NCI-H187 (cell line): ENCODE measurements around the gene GPR157.
"Not testable (repeated sequence)": the region's sequence is repeated elsewhere in the genome, so short reads cannot be mapped to it uniquely, and the experiment has no call there.

ENCODE experiments used
- DNase-seq, 2 experiments: peaks; one replicate each; lab custom pipeline; 2025; lab: John Stamatoyannopoulos, UW

The GPR157 gene, protein sequence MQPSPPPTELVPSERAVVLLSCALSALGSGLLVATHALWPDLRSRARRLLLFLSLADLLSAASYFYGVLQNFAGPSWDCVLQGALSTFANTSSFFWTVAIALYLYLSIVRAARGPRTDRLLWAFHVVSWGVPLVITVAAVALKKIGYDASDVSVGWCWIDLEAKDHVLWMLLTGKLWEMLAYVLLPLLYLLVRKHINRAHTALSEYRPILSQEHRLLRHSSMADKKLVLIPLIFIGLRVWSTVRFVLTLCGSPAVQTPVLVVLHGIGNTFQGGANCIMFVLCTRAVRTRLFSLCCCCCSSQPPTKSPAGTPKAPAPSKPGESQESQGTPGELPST

DNA sequence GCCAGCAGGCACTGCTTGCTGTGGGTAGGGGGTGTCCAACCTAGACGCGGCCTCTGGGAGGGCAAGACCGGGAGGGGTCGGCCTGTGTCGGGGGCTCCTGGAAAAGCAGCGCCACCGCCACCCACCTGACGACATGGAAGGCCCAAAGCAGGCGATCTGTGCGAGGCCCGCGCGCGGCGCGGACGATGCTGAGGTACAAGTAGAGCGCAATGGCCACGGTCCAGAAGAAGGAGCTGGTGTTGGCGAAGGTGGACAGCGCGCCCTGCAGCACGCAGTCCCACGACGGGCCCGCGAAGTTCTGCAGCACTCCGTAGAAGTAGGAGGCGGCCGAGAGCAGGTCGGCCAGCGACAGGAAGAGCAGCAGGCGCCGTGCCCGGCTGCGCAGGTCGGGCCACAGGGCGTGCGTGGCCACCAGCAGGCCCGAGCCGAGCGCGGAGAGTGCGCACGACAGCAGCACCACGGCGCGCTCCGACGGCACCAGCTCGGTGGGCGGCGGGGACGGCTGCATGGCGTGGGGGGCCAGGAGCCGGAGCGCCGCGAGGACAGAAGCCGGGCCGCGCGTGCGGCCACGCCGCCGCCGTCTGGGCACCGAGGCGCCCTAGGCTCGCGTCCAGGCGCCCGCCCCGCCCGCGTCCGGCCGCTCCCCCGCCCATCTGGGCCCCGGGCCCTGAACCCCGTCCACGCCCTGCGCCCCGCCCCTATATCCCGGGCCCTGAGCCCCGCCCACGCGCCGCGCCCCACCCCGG, at the start of gene GPR157:
TSS of gene GPR157 (minus strand) at position 583 of the 746 bp plus-strand sequence. CDS start at position 508, 75 bp downstream.
- no peak for DNase-seq

DNA sequence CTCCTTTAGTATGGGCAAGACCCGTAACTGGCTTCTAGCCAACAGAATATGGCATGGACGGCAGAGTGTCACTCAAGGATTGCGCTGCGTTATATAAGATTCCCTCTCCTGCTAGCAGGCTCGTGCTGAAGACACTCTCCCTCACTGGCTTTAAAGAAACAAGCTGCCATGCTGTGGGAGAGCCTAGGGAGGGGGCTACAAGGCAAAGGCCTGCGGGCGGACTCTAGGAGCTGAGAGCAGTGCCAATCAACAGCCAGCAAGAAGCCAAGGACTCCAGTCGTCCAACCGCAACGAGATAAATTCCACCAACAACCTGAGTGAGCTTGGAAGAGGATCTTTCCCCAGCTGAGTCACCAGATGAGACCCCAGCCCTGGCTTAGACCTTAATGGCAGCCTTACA, 45.9 kb upstream of the GPR157 start:
- no peak for DNase-seq

DNA sequence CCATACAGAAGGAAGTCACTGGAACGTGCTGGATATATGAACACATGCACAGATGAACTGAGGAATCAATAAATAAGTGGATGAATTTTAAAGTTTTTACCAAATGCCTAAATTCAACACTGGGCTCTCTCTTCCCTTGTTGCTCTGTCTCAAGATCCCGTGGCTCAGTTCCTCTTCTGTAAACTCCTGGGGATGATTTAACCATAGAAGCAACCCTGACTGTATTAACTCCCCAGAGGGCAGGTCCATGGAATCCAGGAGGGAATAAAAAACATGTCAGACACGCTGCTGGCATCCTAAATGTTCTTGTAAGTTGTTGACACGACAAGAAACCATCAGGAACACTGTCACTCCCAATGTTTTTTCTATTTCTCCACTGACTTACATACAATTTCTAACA, 45.3 kb upstream of the GPR157 start:
- DNase-seq = no peak

DNA sequence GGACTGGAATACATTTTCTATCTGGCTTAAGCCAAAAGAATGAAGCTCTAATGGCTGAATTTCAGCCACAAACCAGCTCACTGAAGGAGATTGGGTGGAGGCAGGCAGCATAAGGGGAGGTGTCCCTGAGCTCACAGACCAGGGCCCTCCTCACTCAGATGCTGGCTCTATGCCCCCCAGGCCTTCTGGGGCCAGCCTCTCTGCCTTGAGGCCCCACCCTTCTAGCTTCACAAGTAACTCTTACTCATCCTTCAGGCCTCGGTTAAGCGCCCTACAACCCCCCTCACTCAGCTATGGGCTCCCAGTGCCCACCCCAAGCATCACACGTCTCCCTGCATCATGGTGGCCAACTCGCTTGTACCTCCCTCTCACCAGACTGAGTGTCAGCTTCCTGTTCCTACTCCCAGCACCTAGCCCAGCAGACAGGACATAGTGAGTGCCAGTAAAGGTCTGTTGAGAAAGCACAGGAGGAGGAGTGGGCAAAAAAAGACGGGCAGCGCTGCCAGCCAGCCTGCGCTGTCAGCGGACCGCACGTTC, 40.8 kb upstream of the GPR157 start:
- no peak for DNase-seq

DNA sequence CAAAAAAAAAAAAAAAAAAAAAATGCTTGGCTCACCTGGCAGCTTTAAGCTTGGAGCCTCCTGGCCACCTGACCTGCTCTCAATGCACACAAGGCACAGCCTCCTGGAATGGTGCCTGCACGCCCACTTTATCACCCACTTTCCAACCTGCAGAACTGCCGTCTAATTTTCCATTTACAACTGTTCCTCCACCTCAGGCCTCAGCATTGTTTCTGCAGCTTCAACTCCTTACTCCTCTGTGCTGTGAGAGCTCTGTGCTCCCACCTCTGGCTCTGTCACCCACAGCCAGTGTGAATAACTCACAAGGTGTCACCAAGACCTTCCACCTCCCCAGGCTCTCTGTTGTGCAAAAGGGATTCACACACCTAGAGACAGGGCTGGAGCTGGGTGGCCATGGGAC, 38.7 kb upstream of the GPR157 start:
- no peak for DNase-seq

DNA sequence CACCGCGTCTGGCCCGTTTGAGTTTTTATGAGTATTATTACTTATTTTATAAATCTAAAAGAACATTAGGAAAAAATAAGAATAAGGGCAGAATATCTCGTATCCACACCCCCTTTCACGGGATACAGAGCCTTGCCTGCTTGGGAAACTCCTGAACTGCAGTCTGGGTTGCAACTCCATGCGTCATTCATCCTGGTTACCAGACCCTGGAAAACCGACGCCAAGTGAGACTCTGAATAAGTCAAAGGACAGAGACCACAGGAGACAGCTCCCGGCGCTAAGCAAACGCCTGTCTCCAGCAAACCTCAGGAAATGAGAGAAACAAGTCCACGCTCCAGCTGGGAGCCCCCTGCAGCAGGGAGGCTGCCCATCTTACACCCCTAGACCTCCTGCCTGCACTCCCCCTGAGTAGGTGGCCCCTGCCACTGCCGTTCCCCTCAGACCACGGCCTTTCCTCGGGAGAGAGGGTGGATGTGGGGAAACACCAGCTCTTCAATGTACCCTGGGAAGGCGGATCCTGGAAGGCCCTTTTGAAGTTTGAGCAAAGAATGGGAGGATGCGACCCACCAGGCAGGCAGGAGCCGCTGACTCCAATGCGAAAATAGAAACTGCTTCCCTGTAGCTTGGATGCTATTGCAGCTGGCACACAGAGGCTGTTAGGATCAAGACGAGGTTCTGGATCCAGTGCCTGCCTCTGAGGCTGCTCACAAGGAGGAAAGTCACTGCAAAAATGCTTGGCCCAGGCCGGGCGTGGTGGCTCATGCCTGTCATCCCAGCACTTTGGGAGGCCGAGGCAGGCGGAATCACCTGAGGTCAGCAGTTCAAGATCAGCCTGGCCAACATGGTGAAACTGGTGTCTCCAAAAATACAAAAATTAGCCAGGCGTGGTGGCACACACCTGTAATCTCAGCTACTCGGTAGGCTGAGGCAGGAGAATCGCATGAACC, 37.7 kb upstream of the GPR157 start:
- DNase-seq = no peak

DNA sequence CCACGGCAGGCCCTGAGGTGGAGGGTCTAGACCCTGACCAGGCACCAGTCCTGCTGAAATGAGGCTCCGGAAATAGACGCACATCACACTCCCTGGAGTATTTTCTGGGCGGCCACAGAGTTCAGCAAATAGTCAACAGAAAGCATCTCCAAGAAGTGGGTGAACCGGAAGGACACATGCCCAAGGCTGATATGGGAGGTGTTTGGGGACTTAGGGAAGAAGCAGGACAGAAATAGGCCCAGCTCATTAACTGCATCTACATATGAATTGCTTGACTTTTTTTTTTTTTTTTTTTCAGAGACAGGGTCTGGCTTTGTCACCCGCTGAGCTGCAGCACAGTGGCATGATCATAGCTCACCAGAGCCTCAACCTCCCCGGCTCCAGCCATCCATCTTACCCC, 36.5 kb upstream of the GPR157 start:
- no peak for DNase-seq

DNA sequence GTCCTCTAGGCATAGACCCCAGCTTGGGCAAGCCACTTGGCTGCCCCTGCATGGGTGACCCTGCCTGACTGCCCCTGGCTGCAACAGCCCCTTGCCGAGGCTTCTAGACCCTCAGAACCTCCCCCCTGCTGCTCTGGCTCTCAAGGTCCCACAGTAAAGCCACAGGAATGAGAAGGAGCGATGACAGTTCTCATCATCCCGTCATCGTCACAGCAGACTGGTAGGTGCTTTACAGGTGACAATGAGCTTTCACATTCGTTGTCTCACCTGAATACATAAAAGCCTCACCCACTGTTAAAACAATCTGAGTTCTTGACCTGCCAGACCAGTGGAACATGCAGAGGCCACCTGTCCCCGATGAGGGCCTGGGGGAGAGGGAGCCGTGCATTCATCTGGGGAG, 36.0 kb upstream of the GPR157 start:
- DNase-seq = no peak

DNA sequence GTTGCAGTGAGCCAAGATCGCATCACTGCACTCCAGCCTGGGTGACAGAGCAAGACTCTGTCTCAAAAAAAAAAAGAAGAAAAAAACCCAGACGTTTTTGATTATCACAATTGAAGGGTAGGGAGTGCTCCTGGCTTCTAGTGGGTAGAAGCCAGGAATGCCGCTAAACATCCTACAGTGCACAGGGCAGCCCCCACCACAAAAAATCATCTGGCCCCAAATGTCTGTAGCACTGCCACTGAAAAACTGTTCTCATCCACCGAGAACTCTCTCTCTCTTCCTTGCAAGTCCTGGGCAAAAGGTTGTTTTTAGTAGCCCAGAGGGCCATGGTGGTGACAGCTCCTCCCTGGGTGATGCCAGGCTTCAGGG, 35.6 kb upstream of the GPR157 start:
- DNase-seq = no peak

DNA sequence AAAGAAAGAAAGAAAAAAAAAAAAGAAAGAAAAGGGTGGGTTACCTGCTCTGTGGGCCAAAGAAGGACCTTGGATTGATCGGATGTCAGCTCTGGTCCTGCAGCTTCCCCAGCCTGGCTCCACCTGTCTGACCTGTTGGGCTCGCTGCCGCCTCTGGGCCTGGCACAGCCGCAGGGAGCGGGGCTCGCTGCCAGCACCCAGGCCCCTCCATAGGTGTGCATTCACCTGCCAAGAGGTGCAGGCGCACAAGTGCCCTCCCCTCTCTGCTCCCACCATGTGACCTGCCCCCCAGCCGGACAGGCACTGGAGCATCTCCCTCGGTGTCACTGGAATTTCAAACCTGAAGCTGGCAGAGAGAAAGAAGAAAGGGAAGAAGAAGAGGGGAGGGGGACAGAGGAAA, 33.1 kb upstream of the GPR157 start:
- DNase-seq = no peak

DNA sequence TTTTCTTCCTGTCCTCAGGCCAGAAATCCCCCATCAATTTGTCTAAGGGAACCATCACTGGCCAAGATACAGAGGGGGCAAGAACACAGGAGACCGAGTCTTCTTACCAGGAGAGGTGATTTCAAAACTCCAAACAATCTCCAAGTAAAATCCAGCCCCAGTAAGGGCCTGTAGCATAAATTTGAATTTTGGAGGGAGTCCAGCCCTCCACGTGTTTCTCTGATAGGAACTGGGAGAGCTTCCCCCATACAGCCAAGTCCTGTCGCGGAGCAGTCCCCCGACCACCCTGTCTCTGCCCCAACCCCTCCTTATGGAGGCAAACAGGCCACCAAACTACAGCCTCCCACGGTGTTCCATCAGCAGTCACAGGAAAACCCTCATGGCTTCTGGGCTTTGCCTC, 32.4 kb upstream of the GPR157 start:
- no peak for DNase-seq

DNA sequence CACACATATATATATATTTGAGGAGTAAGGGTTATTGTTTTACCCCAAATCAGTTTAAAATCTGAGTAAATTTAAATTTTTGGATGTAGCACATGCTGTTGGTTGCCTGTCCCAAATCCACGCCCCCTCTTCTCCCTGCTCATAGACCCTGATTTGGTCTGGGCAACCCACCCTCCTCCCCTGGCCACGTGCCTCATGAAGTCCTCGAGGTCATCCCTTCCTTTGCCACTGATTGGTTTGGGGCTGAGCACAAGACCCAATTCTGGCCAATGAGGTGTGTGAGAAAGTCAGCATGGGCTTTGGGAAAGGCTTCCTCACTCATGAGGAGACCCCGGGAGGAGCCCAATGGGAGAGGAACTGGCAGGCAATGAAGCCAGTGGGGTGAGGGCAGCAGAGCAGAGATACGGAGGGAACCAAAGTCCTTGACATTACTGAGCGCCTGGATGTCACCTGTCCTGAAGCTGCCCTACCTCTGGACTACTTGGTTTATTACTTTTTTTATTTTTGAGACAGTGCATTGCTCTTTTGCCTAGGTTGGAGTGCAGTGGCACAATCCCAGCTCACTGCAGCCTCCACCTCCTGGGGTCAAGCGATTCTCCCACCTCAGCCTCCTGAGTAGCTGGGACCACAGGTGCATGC, 31.3 kb upstream of the GPR157 start:
- no peak for DNase-seq

DNA sequence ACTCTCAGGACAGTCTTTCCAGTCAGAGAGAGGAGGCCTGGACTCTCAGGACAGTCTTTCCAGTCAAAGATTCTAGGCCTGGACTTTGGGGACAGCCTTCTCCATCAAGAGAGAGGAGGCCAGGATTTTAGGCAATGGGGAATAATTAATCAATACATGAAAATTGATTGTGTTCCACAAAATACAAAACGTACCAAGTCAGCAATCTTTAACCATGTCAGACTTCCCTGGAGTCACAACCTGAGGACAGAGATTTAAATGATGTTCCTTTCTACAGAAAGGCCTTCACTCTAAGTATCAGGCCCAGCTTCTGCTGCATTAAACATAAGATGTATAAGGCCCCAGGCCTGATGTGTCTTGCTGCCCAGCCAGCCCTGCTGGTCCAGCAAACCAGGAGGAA, 27.0 kb upstream of the GPR157 start:
- DNase-seq = no peak

DNA sequence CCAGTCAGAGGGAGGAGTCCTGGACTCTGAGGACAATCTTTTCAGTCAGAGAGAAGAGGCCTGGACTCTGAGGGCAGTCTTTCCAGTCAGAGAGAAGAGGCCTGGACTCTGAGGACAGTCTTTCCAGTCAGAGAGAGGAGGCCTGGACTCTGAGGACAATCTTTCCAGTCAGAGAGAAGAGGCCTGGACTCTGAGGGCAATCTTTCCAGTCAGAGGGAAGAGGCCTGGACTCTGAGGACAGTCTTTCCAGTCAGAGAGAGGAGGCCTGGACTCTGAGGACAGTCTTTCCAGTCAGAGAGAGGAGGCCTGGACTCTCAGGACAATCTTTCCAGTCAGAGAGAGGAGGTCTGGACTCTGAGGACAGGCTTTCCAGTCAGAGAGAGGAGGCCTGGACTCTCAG, 26.5 kb upstream of the GPR157 start:
- not testable (repeated sequence) for DNase-seq

DNA sequence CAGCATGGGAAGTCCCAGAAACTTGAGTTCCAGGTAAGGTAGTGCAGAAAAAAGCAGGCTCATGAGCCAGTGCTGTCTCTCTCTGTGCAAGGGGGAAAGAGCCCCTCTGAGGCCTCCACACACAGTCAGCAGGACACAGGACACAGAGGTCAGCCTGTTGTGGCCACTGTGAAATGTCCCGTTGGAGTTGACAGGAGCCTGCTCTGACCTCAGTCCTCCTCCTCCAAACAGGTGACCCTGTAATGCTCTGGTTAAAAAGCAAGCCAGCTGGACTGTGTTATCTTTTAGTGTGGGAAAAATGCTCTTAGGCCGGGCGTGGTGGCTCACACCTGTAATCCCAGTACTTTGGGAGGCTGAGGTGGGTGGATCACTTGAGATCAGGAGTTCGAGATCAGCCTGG, 24.2 kb upstream of the GPR157 start:
- no peak for DNase-seq

DNA sequence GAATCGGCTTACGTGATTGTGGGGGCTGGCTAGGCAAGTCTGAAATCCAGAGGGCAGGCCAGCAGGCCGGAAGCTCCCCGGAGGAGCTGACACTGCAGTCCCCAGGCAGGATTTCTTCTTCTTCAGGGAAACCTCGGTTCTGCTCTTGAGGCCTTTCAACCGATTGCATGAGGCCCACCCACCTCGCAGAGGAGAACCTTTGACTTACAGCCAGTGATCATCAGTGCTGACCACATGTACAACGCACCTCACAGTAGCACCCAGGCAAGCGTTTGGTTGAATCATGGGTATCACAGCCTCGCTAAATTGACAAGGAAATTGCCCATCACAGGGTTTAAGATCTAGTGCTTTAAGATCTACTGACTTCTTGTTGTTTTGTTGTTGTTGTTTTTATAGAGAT, 23.6 kb upstream of the GPR157 start:
- no peak for DNase-seq

DNA sequence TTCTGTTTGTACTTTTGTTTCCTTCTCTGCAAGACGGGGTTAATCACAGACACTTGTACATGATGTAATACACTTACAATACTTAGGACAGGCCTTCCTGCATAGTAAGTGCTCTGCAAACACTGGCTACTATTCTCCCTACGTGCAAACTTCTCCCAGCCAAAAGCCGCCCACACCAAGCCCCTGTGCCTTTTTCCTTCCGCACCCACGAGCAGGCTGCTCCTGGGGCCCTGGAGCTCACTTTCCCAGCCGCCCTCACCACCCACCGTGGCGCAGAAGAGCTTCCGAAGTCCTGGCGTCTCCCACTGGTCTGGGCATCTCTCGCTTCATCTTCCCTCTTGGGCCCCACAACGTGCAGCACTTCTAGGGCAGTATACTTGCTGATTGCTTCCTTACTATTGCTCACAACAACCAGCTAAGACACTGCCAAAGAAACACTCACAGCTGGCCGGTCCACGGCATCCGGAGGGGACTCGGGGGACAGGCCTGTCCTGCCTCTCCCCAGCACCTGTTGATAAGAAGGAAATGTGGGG, 22.5 kb upstream of the GPR157 start:
- DNase-seq = no peak

DNA sequence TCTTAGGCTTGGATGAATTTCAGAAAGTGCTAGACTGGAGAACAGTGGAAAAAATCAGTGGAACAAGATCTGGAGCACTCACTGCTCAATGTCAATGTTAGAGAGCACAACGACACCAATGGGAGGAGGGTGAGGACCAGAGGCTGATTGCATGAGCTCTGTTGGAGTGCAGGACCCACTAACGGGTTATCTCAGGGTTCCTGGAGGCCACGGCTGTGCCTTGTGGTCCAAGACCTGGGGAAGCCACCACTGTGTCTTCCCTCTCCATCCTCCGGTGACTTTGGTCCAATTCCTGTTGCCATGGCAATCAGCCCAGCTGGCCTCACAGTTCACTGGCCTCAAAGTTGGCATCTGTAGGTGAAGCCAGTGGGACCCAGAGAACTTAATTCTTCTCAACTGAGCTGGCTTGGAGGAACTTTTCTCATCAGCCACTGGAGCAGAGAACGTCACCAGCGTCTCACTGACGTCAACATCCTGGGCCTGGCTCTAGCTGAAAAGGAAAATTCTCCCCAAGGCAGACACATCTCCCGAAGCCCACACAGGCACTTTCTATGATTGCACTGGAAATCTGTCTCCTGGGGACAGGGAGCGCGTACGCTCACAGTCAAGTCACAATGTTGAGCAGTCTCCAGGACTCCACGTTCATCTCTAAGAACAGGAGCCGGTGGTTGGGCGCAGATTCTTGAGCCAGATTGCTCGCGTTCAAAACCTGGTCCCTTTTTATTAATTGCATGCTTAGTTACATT, 21.9 kb upstream of the GPR157 start:
- no peak for DNase-seq

DNA sequence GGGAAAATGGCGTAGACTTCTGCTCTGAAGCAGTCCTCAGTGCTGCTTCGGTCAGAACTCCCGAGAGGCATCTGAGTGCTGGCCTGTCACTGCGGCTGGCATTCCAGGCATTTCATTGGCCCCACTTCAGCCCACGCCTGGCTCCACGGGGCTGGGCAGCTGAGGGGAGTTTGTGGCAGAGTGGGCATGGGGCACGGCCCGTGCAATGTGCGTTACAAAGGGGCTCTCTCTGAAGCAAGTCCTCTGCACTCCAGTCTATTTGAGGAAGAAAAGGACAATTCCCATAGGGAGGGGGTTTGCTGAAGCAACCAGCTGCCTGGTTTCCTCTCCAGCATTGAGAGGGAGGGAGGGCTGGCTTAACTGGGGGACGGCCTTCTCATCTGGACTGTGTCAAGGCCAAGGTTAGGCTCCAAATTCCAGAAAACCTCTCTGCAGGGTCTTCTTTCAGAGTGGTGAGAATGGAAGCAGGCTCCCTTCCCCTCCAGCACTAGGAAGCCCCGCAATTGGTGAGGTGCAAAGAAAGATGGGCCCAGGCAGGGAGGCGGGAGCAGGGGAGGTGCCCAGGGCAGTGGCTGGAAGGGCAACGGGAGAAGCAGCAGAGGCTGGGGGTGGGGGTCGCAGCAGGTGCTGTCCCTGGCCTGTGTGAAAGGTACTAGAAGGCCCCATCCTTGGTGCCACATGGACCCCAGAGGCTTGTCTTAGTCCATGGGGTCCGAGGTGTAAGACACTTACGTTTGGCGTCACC, 21.1 kb upstream of the GPR157 start:
- DNase-seq = no peak

DNA sequence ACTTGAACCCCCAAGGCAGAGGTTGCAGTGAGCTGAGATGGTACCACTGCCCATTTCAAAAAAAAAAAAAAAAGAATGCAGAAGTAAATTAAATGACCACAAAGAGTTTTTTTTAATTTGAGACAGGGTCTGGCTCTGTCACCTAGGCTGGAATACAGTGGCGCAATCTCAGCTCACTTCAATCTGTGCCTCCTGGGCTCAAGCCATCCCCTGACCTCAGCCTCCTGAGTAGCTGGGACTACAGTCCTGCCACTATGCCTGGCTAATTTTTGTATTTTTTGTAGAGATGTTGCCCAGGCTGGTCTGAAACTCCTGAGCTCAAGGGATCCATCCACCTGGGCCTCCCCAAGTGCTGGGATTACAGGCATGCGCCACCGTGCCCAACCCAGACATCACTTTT, 20.2 kb upstream of the GPR157 start:
- no peak for DNase-seq
